Central memory CD8-positive, alpha-beta T cell (primary cell): ENCODE results near the gene GARNL3.

Experiments
- ATAC-seq: fragments of 150-1000 bp; cut with Tn5 transposase; replicated peaks from 2 replicates; pipeline ENCODE4 v1.10.0; 2022; ENCODE audit warnings: mild to moderate bottlenecking, moderate FRiP score, moderate number of reproducible peaks; ENCODE audit not compliant: poor library complexity, severe bottlenecking; ENCODE audit errors: extremely low read depth
- DNase-seq, 2 donors: peaks; one replicate each; pipeline ENCODE4 v3.0.0; 2021; ENCODE audit warnings: low spot score in 2 of 2
- H3K27ac Mint-ChIP-seq: one replicate; pipeline ENCODE4 v1.8.0; 2022; ENCODE audit warnings: low read depth, mild to moderate bottlenecking, moderate library complexity, mixed read lengths
- H3K27me3 Mint-ChIP-seq: one replicate; pipeline ENCODE4 v1.8.0; 2022; ENCODE audit warnings: mixed read lengths
- H3K36me3 Mint-ChIP-seq: one replicate; pipeline ENCODE4 v1.8.0; 2022; ENCODE audit warnings: mild to moderate bottlenecking, moderate library complexity, mixed read lengths; ENCODE audit not compliant: insufficient read depth
- H3K4me1 Mint-ChIP-seq: one replicate; pipeline ENCODE4 v1.8.0; 2022; ENCODE audit warnings: mixed read lengths
- H3K4me3 Mint-ChIP-seq: one replicate; pipeline ENCODE4 v1.8.0; 2022; ENCODE audit warnings: mild to moderate bottlenecking, moderate library complexity, mixed read lengths
- H3K9me3 Mint-ChIP-seq: one replicate; pipeline ENCODE4 v1.8.0; 2022; ENCODE audit warnings: mixed read lengths

Gene GARNL3

DNA sequence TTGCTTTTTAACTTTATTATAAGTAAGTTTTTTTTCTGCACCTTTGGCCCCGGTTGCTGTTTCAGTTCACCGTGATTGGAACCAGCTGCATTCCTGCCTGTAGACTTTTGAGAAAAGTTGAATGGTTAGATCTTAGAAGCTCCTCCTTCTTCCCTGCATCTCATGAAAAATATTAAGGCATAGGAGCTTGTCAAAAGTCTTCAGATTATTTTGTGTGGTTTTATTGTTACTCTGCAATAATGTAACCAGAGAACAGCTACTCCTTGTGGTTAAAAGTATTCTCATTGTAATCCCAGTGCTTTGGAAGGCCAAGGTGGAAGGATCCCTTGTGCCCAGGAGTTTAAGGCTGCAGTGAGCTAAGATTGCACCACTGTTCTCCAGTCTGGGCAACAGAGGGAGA, 129.1 kb downstream of the GARNL3 start:
- H3K27me3 Mint-ChIP-seq: peaks cover 30% of the 10 kb centered on the region
- no peak for DNase-seq
- no peak overlapping the region for H3K27ac Mint-ChIP-seq
- H3K36me3 Mint-ChIP-seq: peaks cover 7% of the 10 kb centered on the region
- H3K4me3 Mint-ChIP-seq: no peak overlapping the region
- no peaks in the 10 kb centered on the region for H3K9me3 Mint-ChIP-seq
- peaks cover 15% of the 10 kb centered on the region for H3K4me1 Mint-ChIP-seq
- no peak for ATAC-seq

DNA sequence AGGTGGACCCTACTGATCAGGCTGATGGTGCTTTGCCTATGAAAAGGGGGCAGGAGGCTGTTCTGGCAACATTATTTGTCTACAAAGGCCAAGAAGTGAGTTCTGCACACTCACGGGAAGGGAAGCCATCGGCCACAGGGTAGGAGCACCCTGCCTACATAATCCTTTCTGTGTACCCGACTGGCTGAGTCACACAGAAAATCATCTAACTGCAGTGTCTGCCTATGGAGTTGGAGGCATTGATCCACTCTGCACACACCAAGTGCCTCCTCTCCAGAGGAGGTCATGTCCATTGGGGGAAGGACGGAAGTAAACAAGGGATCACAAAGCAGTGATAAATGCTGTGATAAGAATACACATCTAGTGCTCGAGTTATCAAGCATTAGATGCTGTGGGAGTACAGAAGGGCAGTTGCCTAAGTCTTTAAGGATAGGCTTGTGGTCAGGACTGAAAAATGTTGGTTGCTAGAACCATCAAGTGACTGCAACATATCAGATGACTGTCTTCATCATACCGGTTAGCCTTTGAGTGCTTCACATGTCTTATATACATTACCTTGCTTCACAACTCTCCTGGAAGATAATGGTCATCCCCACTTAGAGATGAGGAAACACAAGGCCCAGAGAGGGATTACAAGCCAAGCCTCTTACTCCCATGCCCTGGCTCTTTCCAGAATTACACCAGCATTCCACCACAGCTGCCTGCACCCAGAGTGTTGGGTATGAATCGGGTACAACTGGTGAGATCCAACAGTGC, 131.1 kb downstream of the GARNL3 start:
- ATAC-seq: no peak
- Mint-ChIP-seq H3K27me3 (peaks cover 22% of the 10 kb centered on the region), H3K9me3 (no peaks in the 10 kb centered on the region), H3K36me3 (peaks cover 8% of the 10 kb centered on the region), H3K27ac (no peak overlapping the region), H3K4me3 (peak overlapping the region; percentile 80), H3K4me1 (peaks cover 8% of the 10 kb centered on the region)
- no peak for DNase-seq

GRCh38 chr9:127396253-127396807, 131.8 kb downstream of the GARNL3 start:
- ATAC-seq (no peak), DNase-seq (no peak)
- H3K27ac Mint-ChIP-seq: no peak overlapping the region
- no peaks in the 10 kb centered on the region for H3K9me3 Mint-ChIP-seq
- H3K36me3 Mint-ChIP-seq: peaks cover 6% of the 10 kb centered on the region
- H3K27me3 Mint-ChIP-seq: peaks cover 22% of the 10 kb centered on the region
- peaks cover 8% of the 10 kb centered on the region for H3K4me1 Mint-ChIP-seq
- H3K4me3 Mint-ChIP-seq: peak overlapping the region; percentile 80

GRCh38 chr9:127396808-127397645, 132.5 kb downstream of the GARNL3 start, which contains the start of gene SLC2A8:
Gene SLC2A8 (plus strand): TSS chr9:127397169. CDS start chr9:127397231, 62 bp downstream.
- ATAC-seq (peak; percentile 96), DNase-seq (peak; percentile 85 to 96)
- Mint-ChIP-seq H3K36me3 (peaks cover 6% of the 10 kb centered on the region), H3K27me3 (peaks cover 17% of the 10 kb centered on the region), H3K9me3 (no peaks in the 10 kb centered on the region), H3K27ac (peak within 1 kb of the TSS; percentile 38), H3K4me1 (peaks cover 8% of the 10 kb centered on the region), H3K4me3 (peak within 1 kb of the TSS; percentile 80)

DNA sequence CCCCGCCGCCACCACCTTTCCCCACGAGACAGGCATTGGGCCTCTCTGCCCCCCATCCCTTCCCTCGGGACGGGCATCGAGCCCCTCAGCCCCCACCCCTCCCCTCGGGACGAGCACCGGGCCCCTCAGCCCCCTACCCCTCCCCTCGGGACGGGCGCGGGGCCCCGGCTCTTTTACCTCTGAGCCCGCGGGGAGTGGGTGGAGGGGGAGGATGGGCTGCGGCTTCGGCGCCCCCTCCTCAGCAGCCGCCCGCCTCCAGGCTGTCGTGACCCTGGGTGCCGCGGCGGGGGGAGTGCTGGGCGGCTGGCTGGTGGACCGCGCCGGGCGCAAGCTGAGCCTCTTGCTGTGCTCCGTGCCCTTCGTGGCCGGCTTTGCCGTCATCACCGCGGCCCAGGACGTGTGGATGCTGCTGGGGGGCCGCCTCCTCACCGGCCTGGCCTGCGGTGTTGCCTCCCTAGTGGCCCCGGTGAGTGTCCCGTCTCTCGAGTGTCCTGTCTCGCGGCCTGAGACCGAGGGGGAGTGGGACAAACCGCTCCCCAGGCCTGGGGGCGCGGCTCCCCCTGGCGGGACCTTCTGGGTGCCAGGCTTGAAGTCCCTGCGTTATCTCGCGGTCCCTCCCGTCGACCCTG, 133.2 kb downstream of the GARNL3 start:
- ATAC-seq (no peak), DNase-seq (no peak)
- Mint-ChIP-seq H3K36me3 (peaks cover 6% of the 10 kb centered on the region), H3K9me3 (no peaks in the 10 kb centered on the region), H3K4me3 (peak overlapping the region; percentile 80), H3K27ac (peak overlapping the region; percentile 38), H3K4me1 (peaks cover 8% of the 10 kb centered on the region), H3K27me3 (peaks cover 10% of the 10 kb centered on the region)

DNA sequence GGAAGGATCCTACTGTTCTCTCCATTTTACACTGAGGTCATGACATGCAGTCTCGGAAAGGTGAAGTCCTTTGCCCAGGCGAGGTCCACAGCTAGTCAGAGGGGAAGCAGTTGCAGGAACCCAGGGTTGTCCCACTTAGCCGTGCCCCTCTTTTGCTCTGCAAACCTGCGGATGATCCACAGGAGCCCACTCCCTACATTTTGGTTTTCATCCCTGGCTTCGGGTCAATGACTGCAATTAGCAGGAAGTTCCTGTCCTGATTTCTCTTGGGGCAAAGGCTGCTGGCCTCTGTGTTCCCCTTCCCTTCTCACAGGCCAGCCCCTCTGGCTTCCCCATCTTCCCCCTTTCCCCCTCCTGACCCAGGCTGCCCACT, 133.7 kb downstream of the GARNL3 start:
- H3K9me3 Mint-ChIP-seq: no peaks in the 10 kb centered on the region
- H3K4me3 Mint-ChIP-seq: peak overlapping the region; percentile 80
- H3K27ac Mint-ChIP-seq: peak overlapping the region; percentile 38
- peaks cover 5% of the 10 kb centered on the region for H3K27me3 Mint-ChIP-seq
- H3K36me3 Mint-ChIP-seq: peaks cover 6% of the 10 kb centered on the region
- no peak for ATAC-seq
- H3K4me1 Mint-ChIP-seq: peaks cover 8% of the 10 kb centered on the region
- no peak for DNase-seq

DNA sequence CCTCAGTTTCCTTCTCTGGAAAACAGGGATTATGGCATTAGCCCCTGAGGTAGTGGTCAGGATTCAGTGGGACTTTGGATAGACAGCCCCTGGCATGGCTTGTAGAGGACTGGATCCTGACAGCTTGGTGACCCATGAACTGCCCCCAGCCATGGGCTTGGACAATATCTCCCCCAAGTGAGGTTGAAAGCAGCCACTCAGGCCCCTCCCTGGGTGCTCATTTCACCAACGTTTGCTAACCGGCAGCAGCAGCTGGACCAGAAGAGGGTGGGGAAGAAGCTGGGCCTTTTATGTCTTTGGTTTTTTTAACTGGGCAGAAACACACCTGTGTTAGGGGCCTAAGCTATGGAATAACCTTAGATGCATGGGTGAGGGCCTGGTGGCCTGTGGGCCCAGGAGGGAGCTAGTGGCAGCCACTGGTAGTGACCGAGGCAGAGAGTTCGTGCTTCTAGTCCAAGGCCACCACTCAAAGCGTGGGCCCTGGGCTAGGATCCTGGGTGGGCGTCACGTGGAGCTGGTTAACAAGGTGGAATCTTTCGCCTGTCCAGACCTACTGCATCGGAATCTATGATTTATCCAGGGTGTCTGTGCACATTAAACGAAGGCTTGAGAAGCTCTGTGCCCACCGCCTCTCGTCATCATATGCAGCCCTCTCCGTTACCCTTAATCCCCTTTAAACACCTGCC, 134.3 kb downstream of the GARNL3 start:
- H3K27me3 Mint-ChIP-seq: no peaks in the 10 kb centered on the region
- no peaks in the 10 kb centered on the region for H3K9me3 Mint-ChIP-seq
- no peak for DNase-seq
- peaks cover 8% of the 10 kb centered on the region for H3K4me1 Mint-ChIP-seq
- no peak for ATAC-seq
- H3K27ac Mint-ChIP-seq: peak overlapping the region; percentile 38
- H3K4me3 Mint-ChIP-seq: peak overlapping the region; percentile 80
- H3K36me3 Mint-ChIP-seq: peaks cover 6% of the 10 kb centered on the region

GRCh38 chr9:127399736-127400269, 135.2 kb downstream of the GARNL3 start:
- Mint-ChIP-seq H3K9me3 (no peaks in the 10 kb centered on the region), H3K36me3 (peaks cover 6% of the 10 kb centered on the region), H3K4me3 (no peak overlapping the region), H3K27me3 (no peaks in the 10 kb centered on the region), H3K4me1 (peaks cover 8% of the 10 kb centered on the region), H3K27ac (no peak overlapping the region)
- no peak for DNase-seq
- ATAC-seq: no peak

GRCh38 chr9:127402401-127403090, 138.0 kb downstream of the GARNL3 start:
- Mint-ChIP-seq H3K36me3 (peaks cover 6% of the 10 kb centered on the region), H3K9me3 (no peaks in the 10 kb centered on the region), H3K27me3 (peaks cover 11% of the 10 kb centered on the region), H3K27ac (no peak overlapping the region), H3K4me3 (no peak overlapping the region), H3K4me1 (peaks cover 8% of the 10 kb centered on the region)
- DNase-seq (no peak), ATAC-seq (no peak)

DNA sequence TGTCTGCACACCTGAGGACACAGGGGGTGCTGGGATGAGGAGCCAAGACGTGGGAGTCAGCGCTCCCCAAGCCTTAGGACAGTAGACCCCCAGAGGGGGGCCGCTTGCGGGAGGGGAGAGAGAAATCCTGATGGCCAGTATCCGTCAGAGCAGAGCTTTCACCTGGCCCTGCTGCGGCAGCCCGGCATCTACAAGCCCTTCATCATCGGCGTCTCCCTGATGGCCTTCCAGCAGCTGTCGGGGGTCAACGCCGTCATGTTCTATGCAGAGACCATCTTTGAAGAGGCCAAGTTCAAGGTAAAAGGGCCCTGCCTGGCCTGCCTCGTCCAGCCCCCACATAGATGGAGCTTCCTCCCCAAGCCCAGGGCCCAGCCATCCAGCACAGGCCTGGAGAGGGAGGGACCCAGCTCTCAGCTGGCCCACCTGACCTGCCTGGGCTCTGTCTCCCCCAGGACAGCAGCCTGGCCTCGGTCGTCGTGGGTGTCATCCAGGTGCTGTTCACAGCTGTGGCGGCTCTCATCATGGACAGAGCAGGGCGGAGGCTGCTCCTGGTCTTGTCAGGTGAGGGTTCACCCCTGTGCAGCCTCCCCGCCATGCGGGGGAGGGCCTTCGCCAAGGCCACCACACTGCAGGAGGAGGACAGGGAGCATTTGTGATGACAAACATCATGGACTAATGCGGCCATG, 139.1 kb downstream of the GARNL3 start:
- peaks cover 3% of the 10 kb centered on the region for H3K36me3 Mint-ChIP-seq
- H3K4me1 Mint-ChIP-seq: peaks cover under 1% of the 10 kb centered on the region
- H3K4me3 Mint-ChIP-seq: no peak overlapping the region
- peaks cover 11% of the 10 kb centered on the region for H3K27me3 Mint-ChIP-seq
- DNase-seq (no peak), ATAC-seq (no peak)
- H3K27ac Mint-ChIP-seq: no peak overlapping the region
- no peaks in the 10 kb centered on the region for H3K9me3 Mint-ChIP-seq

DNA sequence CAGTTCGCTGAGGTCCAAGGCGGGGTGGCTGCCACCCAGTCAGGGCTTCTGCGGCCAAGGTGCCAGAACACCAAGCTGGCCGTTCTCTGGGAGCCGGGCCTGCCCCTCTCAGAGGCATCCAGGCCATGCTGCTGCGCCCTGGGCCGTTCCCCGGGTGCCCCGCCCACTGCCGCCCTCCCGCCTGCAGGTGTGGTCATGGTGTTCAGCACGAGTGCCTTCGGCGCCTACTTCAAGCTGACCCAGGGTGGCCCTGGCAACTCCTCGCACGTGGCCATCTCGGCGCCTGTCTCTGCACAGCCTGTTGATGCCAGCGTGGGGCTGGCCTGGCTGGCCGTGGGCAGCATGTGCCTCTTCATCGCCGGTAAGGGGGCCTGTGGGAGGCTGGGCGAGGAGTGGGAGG, 140.1 kb downstream of the GARNL3 start:
- Mint-ChIP-seq H3K27ac (no peak overlapping the region), H3K4me3 (no peak overlapping the region), H3K4me1 (no peaks in the 10 kb centered on the region), H3K36me3 (peaks cover 2% of the 10 kb centered on the region), H3K9me3 (no peaks in the 10 kb centered on the region), H3K27me3 (peaks cover 11% of the 10 kb centered on the region)
- DNase-seq (no peak), ATAC-seq (no peak)
